ENCODE measurements around the gene SVEP1.

The SVEP1 gene

DNA sequence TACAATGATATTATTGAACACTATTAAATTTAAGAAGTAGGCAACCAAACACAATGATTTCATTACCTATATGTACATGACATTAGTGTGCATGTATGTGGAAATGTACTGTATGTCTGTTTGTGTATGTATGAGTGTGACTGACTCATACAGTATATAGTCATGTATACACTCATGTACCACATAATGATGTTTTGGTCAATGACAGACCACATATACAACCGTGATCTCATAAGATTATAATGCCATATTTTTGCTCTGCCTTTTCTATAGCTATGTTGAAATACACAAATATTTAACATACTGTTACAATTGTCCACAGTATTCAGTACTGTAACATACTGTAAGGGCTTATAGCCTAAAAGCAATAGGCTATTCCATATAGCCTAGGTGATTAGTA is 19.7 kb downstream of the SVEP1 start:
- no peak for DNase-seq (ENCODE audit: extremely low read depth, low read depth)
- TF ChIP-seq, protein P1, sequence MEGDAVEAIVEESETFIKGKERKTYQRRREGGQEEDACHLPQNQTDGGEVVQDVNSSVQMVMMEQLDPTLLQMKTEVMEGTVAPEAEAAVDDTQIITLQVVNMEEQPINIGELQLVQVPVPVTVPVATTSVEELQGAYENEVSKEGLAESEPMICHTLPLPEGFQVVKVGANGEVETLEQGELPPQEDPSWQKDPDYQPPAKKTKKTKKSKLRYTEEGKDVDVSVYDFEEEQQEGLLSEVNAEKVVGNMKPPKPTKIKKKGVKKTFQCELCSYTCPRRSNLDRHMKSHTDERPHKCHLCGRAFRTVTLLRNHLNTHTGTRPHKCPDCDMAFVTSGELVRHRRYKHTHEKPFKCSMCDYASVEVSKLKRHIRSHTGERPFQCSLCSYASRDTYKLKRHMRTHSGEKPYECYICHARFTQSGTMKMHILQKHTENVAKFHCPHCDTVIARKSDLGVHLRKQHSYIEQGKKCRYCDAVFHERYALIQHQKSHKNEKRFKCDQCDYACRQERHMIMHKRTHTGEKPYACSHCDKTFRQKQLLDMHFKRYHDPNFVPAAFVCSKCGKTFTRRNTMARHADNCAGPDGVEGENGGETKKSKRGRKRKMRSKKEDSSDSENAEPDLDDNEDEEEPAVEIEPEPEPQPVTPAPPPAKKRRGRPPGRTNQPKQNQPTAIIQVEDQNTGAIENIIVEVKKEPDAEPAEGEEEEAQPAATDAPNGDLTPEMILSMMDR (IDR thresholded peaks at IDR 0.05; ENCODE audit: low read depth, low read length) = no peak

DNA sequence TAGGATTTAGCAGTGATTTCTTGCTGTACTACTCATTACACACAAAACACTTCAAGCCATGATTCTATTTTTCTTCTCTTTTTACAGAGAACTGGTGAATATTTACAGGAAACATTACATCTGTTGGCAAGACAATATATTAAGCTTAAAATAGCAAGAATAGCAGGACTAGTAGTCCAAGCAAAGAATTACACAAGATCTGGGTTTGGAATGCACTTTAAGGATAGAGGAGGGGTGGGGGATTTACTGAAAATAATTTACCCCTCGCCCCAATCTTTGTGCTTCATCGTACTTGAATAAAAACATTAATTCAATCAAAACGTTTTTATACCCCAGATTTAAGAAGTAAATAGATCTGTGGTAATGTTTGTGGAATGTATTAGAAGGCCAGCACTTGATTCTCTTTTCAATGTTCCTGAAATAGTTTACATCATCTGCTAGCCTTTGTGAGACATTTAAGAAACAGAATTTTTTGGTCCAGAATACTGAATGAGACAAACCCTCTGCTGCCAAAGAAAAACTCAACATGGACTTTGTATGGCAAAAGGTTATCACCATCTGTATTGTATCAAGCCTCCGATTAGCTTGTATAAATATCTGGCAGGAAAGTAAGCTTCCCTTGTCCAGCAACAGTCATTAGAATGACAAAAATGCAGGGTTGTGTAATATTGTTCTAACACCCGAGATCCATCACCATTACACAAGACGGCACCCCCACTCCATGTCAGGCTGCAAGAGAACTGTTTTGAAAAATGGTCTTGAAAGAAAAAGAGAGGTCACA is 23.8 kb downstream of the SVEP1 start:
- TF ChIP-seq, protein P1 (IDR thresholded peaks at IDR 0.05; ENCODE audit: low read depth, low read length) = no peak
- peak; percentile 90 for DNase-seq (ENCODE audit: extremely low read depth, low read depth)

DNA sequence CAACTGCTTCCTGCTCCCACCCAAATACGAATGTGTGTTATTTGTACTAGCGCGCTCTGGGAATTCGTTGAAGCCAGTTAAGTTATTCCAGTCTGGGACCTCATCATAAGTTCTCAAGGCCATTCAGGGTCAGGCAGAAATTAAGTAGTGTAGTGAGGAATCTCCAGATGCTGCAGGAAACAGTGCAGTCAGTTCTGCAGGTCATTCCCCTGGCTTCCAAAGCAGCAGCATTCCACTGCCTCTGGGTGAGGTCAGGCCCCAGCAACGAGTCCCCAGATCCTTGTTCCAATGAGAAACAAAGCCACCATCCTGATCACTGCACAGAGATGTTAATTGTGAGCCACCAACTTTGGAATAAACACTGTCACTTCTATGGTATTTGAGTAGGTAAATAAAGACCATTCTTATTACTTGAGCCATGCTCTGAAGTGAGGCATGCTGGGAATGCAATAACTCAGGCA is 33.1 kb downstream of the SVEP1 start:
- DNase-seq (ENCODE audit: extremely low read depth, low read depth) = no peak
- TF ChIP-seq, protein P1 (IDR thresholded peaks at IDR 0.05; ENCODE audit: low read depth, low read length) = no peak

DNA sequence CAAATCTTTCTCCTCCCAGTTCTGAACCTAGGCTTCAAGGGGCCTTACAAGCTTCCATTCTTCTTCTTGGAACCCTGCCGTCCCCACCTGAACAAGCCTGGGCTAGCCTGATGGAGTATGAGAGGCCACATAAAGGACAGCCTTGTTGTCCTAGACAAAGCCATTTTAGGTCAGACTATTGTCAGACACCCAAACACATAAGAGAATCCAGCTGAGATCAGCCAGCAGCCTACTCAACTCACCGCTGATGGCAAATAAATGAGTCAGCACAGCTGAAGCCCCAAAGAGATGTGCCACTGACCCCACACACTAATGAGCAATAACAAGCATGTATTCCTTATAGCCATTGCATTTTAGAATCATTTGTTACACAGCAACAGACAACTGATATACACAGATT is 33.8 kb downstream of the SVEP1 start:
- DNase-seq (ENCODE audit: extremely low read depth, low read depth) = no peak
- TF ChIP-seq, protein P1 (IDR thresholded peaks at IDR 0.05; ENCODE audit: low read depth, low read length) = no peak

DNA sequence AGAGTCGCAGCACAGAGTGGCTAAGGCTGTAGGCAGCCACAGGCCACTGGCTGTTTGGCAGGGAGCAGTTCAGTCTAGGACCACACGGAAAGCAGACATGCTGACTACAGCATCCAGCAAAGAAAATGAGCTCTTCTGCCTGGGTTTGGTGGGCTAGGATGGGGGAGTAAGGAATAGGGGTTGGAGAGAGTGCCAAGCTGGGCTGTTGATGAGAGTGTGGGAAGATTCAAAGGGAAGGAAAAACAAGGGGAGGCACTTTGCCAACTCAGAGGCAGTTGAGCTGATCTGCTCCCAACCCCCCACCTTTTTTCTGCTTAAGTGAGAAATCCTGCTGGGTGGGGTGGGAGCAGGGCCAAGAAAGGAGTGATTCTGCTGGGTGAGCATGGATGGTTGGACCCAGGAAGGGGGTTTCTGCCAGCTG is 35.9 kb downstream of the SVEP1 start:
- TF ChIP-seq, protein P1 (IDR thresholded peaks at IDR 0.05; ENCODE audit: low read depth, low read length) = no peak
- DNase-seq (ENCODE audit: extremely low read depth, low read depth) = no peak

DNA sequence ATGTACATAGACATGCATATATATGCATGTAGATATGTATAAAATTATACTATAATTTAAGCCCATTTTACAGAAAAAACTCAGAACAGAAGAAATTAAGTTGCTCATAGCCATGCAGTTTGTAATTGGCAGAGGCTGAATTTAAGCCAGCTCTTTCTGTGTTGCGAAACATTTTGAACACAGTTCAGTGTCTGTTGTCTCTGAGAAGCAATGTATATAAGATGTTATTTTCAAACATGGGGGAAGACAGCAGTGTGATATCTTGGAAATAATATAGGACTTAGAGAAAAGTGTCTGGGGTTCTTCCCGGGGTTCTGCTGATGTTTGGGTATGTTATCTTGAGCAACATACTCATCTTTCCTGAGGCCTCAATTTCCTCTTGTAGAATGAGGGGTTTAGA is 37.6 kb downstream of the SVEP1 start:
- no peak for DNase-seq (ENCODE audit: extremely low read depth, low read depth)
- TF ChIP-seq, protein P1 (IDR thresholded peaks at IDR 0.05; ENCODE audit: low read depth, low read length) = no peak

DNA sequence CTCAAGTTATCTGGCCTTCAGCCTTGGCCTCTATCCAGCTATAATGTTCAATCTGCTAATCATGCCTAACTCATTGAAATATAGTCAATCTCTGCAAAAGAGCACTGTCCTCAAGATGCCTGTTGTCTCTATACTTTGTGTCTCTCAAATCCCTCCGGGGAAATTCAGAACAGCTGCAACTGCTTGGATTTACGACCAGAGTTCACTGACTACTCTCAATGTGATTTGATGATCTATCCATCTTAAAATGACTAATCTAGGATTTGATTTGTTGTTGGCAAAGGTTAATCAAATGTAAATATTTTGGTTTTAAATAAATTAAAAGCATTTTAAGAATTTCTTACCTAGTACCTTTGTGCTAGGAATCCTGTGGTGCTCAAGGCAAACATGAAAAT is 40.9 kb downstream of the SVEP1 start:
- no peak for DNase-seq (ENCODE audit: extremely low read depth, low read depth)
- TF ChIP-seq, protein P1 (IDR thresholded peaks at IDR 0.05; ENCODE audit: low read depth, low read length) = no peak
